HG03442 (cell line): ENCODE data around the gene CORO6.
A peak's percentile ranks its signal among the peaks of the same experiment; 100 is the strongest.

ENCODE experiments used
- ATAC-seq: cut with Tn5 transposase; IDR thresholded peaks from one replicate; pipeline ENCODE4 v1.9.1; 2021; ENCODE audit warnings: mild to moderate bottlenecking, moderate library complexity; ENCODE audit not compliant: unreplicated experiment

CORO6 gene

DNA sequence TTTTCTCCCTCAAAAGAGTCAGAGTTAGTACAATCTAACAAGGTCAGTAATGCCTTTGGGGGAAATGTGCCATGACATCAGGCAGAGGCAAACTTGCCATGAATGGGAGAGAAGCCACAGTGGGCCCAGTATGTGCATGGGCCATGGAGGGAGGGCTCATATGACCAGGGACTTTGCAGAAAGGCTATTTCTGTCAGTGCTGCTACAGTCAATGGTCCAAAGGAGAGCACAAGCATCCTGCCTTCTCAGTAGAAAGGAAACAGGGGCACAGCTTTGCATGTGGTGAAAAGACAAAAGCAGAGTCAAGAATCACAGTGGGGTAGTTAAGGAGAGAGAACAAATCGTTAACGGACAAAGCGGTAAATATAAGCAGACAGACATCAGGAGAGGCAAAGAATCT lies 11.2 kb upstream of the CORO6 start:
- ATAC-seq = no peak

DNA sequence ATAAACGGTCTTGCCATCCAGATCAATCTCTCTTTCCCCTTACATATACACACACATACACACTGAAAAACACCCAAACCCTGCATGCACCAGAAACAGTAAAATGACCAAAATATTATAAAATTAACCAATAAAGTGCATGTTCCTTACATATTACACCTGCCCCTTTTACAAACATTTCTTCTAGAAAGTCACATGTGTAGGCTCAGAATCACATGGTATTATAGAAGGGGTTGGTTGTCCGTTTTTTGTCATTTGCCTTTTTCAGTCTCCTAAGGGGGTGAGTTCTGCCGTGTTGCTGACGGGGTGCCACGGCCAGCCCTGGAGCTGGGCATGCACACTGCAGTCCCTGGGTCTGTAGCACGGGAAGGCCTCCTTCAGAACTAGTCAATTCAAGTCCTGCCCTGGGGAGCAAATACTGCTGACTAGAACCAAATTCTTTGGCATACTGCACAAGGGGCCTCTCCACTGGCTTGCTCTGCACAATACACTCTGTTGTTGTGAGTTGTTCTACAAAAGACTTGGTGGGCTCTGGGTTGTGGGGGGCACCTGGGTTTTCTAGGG lies 8.0 kb upstream of the CORO6 start:
- no peak for ATAC-seq

DNA sequence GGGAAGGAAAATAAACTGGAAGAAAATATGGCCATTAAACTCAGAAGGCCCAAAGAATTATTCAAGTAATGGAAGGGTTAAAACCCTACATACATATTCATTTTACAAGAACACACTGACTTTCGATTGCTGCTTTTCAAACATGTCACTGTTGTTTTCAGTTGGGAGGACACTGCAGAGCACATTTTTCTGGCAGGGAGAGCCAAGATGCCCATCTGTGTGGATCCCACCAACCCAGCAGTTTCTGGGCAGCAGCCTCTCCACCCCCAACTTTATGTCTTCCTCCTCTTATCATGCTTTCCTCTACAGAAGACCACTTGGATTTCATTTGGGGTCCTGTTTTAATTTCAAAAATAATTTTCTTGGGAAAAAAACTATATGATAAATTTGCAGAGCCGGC lies 7.1 kb upstream of the CORO6 start:
- ATAC-seq = no peak

- ATAC-seq = no peak
Measured at GRCh38 chr17:29628644-29629043, 5.9 kb upstream of the CORO6 start.

GRCh38 chr17:29627951-29628350 lies 5.2 kb upstream of the CORO6 start:
- no peak for ATAC-seq

DNA sequence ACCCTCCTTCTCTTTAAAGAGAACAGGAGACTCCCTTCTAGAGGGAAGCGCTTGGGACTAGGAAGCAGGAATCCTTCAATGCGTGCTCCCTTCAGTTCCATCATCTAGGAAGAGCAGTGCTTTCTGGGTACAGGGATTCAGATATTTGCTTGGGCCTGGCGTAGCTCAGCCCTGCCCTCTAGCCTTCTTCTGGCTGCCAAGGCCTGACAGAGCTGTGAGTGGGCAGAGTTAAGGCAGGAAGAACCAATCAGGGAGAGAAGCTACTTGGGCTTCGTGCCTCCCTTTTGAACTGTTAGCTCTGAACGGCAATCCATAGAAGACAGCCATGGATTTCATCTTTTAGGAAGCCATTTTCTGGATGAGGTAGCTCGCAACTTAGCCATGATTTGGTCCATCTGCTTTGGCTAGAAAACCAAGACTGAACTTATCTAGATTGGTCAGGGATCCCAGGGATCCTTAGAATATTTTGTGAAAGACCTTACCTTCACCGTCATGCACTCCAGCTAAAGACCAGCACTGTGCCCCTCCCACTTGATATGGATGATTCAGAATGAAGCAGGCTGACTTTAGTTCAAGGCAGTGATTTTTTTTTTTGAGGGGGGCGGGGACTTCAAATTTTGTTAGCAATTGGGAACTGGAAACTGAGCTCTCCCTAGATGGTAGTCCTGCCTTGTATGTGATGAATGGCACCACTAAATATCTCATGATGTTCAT lies 2.5 kb upstream of the CORO6 start:
- no peak for ATAC-seq

GRCh38 chr17:29624586-29624985 lies 1.9 kb upstream of the CORO6 start:
- no peak for ATAC-seq

- no peak for ATAC-seq
Measured at GRCh38 chr17:29623283-29623647, 553 bp upstream of the CORO6 start.

DNA sequence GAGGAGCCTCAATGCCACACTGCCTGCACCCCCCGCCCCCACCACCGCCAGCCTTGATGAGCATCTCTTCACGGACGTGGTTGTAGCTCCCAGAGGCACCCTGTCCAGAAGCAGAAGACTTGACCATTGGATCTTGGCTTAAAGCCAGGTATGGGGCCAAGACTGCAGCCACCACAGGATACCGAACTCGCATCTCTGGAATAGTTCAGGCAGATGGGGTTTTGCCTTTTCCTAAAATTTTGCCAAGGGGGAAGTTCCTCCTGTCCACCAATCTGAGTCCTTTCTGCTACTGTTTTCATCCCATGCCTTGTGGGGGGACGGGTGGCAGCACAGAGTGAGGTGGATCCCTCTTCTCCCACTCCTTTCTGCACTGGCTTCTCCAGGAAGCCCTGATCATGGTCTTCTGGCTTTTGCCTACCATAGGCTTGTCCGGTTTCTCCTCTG lies 939 bp downstream of the CORO6 start:
- no peak for ATAC-seq

- ATAC-seq = no peak
Measured at GRCh38 chr17:29620779-29621500, 1.8 kb downstream of the CORO6 start.

DNA sequence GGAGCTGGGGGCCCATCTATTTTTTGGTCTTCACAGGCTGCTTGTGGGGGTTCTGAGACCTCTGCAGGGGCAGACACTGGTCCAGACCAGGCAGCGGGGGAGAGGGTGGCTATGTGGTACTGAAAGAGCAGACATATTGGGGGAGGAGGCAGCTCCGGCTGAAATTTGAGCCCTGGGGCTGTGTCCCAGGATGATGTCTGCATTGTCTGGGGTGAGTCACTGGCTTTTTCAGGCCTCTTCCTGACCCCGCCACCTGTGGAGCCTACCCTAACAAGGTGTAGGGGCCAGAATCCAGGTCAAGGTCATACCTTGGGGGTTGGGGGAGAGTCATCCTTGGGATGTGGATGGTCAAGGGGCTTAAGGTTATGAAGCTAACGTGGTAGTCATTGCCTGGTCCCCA lies 2.4 kb downstream of the CORO6 start:
- no peak for ATAC-seq

GRCh38 chr17:29619251-29619650 lies 3.5 kb downstream of the CORO6 start:
- no peak for ATAC-seq

GRCh38 chr17:29618272-29619065 lies 4.2 kb downstream of the CORO6 start:
- ATAC-seq = no peak

- ATAC-seq = peak; percentile 26
Measured at GRCh38 chr17:29617481-29618271, 5.0 kb downstream of the CORO6 start.

DNA sequence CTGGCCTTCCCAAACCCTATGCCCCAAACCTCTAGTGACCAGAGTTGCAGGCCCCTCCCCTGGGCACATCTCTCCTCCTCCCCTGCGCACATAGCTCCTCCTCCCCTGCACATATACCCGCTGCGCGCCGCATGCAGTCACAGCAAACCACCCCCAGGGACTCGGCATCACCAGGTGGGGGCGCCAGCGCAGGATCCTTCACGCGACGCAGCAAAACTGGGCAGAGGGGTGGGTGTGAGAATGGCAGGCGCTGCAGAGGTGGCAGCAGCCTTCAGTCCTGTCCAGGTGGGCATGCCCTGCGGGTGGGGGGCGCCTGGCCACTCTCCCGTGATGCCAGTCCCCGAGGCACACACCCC lies 5.6 kb downstream of the CORO6 start:
- peak; percentile 32 for ATAC-seq

GRCh38 chr17:29616300-29617048 lies 6.2 kb downstream of the CORO6 start:
- no peak for ATAC-seq

DNA sequence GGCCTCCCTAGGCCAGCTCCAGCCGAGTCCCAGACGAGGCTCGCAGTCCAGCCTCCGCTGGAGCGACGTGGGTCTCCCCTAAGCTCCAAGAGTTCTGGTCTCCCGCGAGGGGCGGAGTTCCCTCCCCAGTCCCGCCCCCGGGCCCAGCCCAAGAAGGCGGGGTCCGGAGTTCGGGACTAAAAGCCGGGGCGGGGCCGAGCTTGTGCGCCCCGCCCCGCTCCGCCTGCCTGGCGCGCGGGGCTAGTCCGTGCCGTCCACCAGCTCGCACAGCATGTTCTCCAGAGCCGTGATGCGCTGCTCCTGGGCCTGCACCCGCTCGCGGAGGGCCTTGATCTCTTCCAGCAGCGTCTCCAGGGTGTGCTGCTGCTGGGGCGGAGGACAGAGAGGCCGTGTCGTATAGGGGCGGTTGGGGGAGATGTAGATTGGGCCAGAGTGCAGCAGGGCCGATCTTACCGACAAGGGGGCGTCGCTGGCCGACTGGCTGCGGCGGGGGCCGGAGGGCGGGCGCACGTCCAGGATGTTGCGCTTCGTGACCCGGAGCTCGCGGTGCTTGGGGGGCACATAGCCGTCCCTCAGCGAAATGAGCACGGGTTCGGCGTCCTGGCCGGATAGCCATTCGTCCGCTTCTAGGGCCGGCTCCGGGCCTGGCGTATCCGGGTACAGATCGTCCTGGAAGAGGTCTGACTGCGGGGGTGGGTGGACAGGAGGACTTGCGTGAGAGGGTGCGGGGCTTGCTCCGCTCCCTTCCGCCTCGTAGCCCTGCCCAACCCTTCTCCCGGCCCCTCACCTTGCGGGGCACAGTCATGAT lies 7.0 kb downstream of the CORO6 start:
- peak; percentile 35 for ATAC-seq

DNA sequence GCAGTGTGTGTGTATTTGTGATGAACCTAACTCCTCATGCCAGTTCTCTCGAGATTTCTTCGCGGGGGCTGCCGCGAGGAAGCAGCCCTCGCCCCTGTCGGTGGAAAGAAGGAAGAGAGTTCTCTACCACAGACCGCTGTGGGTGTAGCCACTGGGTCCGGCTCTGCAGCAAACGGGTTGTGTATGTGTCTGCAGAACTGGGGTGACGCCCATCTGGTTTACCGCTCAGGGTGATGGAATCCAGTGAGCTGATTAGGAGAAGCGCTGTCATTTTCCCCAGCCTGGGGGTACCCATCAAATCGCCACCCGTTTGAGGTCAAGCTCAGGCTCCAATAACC lies 7.7 kb downstream of the CORO6 start:
- ATAC-seq = no peak

DNA sequence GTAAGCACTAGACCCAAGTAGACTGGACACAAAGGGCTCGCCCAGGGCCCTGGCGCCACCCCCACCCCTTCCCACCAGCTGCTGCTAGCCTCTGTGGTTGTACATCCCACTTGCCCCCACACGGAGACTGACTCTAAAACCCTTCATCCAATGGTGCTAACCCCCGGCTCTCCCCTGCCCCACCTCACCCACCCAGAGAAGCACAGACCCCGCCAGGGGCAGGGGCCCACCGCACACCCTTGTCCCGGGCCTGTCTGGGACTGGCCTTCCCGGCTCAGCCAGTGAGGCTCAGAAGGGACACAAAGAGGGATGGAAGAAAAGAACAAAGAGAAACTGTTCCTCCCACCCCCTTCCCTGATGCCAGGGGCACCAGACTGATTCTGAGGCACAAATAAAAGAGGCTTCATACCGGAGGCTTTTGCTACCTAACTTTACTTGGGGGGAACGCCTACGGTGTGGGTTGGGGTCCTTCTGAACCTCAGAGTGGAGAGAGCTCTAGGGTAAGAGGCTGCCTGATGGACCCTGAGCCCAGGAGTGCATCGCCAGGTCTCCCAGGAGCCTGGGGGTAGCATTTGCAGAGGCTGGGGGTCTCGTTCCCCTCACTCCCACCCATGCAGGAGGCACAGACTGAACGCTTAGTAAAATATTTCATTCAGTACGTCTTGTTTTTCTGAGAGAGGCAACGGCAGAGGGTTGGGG lies 8.2 kb downstream of the CORO6 start:
- ATAC-seq = no peak
